ENCODE results near the gene METAP2. TPM values are rescaled to one million over a fixed set of nuclear protein-coding genes. Genes with fewer than 3 reads are reported as not detected.

METAP2 gene
- total and polyA plus RNA-seq, 2 donors (not counting 3 experiments of a cell fraction or from before 2014, with no cell fraction given) = 28.5 to 105 TPM

GRCh38 chr12:95487024-95487423 lies 13.1 kb downstream of the METAP2 start:
- H3K9me1 ChIP-seq (replicated peaks; ENCODE audit: control insufficient read depth, extremely low read depth, insufficient read depth, low read length) = no peaks in the 10 kb centered on the region
- peaks cover 31% of the 10 kb centered on the region for H3K79me2 ChIP-seq (ENCODE audit: control insufficient read depth, insufficient read depth, low read length)
- intact Hi-C loops (cut with micrococcal nuclease) = no loop called here
- no peak overlapping the region for H3K9ac ChIP-seq (replicated peaks; ENCODE audit: extremely low read depth, insufficient read depth, low read length)
- peaks cover 6 to 7% of the 10 kb centered on the region in 2 experiments for H3K36me3 ChIP-seq (ENCODE audit: control insufficient read depth in 2 of 2, extremely low read depth in 1 of 2, insufficient read depth in 2 of 2, low read length in 2 of 2)
- FAIRE-seq (no peak), DNase-seq (ENCODE audit: low read depth, low spot score) (no peak)
- H3K27ac ChIP-seq (ENCODE audit: insufficient read depth, low read depth, low read length) = no peak overlapping the region
- dilution Hi-C loops (cut with MboI; ENCODE audit: extremely low pct_ligation_motif_present, low sequenced_read_pairs) = no loop called here
- H3K27me3 ChIP-seq (ENCODE audit: control insufficient read depth in 2 of 2, insufficient read depth in 2 of 2, low read length in 2 of 2) = no peaks in the 10 kb centered on the region
- BruUV-seq (replicated peaks) = no TSS peak
- H3K4me2 ChIP-seq (ENCODE audit: insufficient read depth, low read length) = no peak overlapping the region
- no peak overlapping the region for H3K4me3 ChIP-seq (replicated peaks in 1 of 3; ENCODE audit: insufficient read depth in 1 of 3, low read depth in 1 of 3, low read length in 3 of 3)
- no peak for TF ChIP-seq POLR2A (IDR thresholded peaks at IDR 0.05; ENCODE audit: low read depth, low read length)
- no peak for TF ChIP-seq EZH2 (IDR thresholded peaks at IDR 0.05; ENCODE audit: borderline replicate concordance, low read depth, low read length, severe bottlenecking)
- no peak for TF ChIP-seq FOS (IDR thresholded peaks at IDR 0.05; ENCODE audit: borderline replicate concordance, insufficient read depth, low read length)
- no peak for TF ChIP-seq CTCF (IDR thresholded peaks at IDR 0.05; ENCODE audit: extremely low read depth in 1 of 2, insufficient read depth in 1 of 2, low read depth in 1 of 2, low read length in 2 of 2)
- no peak for TF ChIP-seq JUN (IDR thresholded peaks at IDR 0.05; ENCODE audit: borderline replicate concordance, insufficient read depth, insufficient read length, low read depth)
- TF ChIP-seq GATA2 (IDR thresholded peaks at IDR 0.05; ENCODE audit: insufficient read depth, insufficient read length, low read depth, low read length) = no peak
- TF ChIP-seq MYC (IDR thresholded peaks at IDR 0.05; ENCODE audit: low read depth, low read length) = no peak
- no peak for TF ChIP-seq MAX (IDR thresholded peaks at IDR 0.05; ENCODE audit: insufficient read depth, insufficient read length)
- no peak for TF ChIP-seq POLR2AphosphoS5 (IDR thresholded peaks at IDR 0.05; ENCODE audit: insufficient read depth, low read depth, low read length)
- ChIA-PET CTCF (no interaction called here), POLR2A (no interaction called here)
- H3K4me1 ChIP-seq (ENCODE audit: control insufficient read depth, extremely low read depth, insufficient read depth, low read length) = peaks cover 4% of the 10 kb centered on the region
- H3K9me3 ChIP-seq (replicated peaks; ENCODE audit: control insufficient read depth, insufficient read depth, low read length) = no peaks in the 10 kb centered on the region
- H4K20me1 ChIP-seq (replicated peaks; ENCODE audit: control insufficient read depth, extremely low read depth, insufficient read depth, low read length) = peaks cover 5% of the 10 kb centered on the region
- no peak overlapping the region for H2AFZ ChIP-seq (ENCODE audit: low read depth, low read length)

All from endothelial cell of umbilical vein (primary cell).